Adrenal gland (tissue), 12 donors: ENCODE data around the gene LSS. TPM values are rescaled to one million over a fixed set of nuclear protein-coding genes. Genes with fewer than 3 reads are reported as not detected.

Source experiments
- DNase-seq, 7 donors: peaks; one replicate each; pipeline ENCODE4 v3.0.0-alpha.2; 2019 to 2020
- H3K27ac ChIP-seq, 5 donors: fragments of 200-600 bp; sonication (generic) in 4 of 5; 1 replicate in 3 of 5; 2 replicates in 2 of 5; pipeline versions ENCODE4 v1.5.1 to v1.8.0; 2016 to 2020; ENCODE audit warnings: mild to moderate bottlenecking in 1 of 5
- H3K27me3 ChIP-seq: fragments of 200-600 bp; 2 replicates; pipeline ENCODE4 v1.8.0; 2021
- H3K36me3 ChIP-seq, 2 donors: fragments of 200-600 bp; replicated peaks in 1 of 2; 1 replicate in 1 of 2; 2 replicates in 1 of 2; pipeline versions ENCODE4 v1.5.1 to v1.8.0; 2018 to 2022
- H3K4me1 ChIP-seq, 2 donors: fragments of 200-600 bp; replicated peaks in 1 of 2; 1 replicate in 1 of 2; 2 replicates in 1 of 2; pipeline versions ENCODE4 v1.5.1 to v1.8.0; 2018 to 2021
- H3K4me3 ChIP-seq, 4 donors: fragments of 200-600 bp; sonication (generic) in 3 of 4; one replicate each; pipeline ENCODE4 v1.5.1; 2016 to 2018
- H3K9me3 ChIP-seq, 3 donors: fragments of 200-600 bp; sonication (generic) in 1 of 3; replicated peaks in 1 of 3; 1 replicate in 2 of 3; 2 replicates in 1 of 3; pipeline versions ENCODE4 v1.5.1 to v1.8.0; 2016 to 2021
- CTCF ChIP-seq, 6 experiments: fragments of 450-650 bp in 4 of 6; fragments of 200-600 bp in 2 of 6; sonication (generic) in 1 of 6; IDR thresholded peaks; 1 replicate in 5 of 6; 2 replicates in 1 of 6; pipeline versions ENCODE4 v1.5.1 to v1.8.0; 2016 to 2021; ENCODE audit warnings: antibody characterized with exemption in 6 of 6, mild to moderate bottlenecking in 2 of 6, moderate library complexity in 1 of 6
- POLR2A ChIP-seq, 2 donors: fragments of 450-650 bp; IDR thresholded peaks; one replicate each; pipeline ENCODE4 v1.6.1; 2017; ENCODE audit warnings: antibody characterized with exemption in 2 of 2, mild to moderate bottlenecking in 2 of 2, moderate library complexity in 1 of 2
- WGBS, 4 donors: extraction: QIAGEN DNeasy Blood & Tissue Kit in 2 of 4; methylation state at CpG; one replicate each; pipeline versions ENCODE4 v1.1.5 to v1.1.7; 2013 to 2017; 5-methylcytosine and 5-hydroxymethylcytosine counted together
- intact Hi-C, 2 donors: fragments of 100-400 bp; cut with DNase I; formaldehyde crosslinking; loops; one replicate each; pipeline versions ENCODE4 v1.14.1 to v1.15.0; 2022 to 2023
- polyA plus RNA-seq, 3 donors: library from polyadenylated mRNA; stranded (reverse); fragments of 200-250 nt in 2 of 3; fragments of 350-450 nt in 1 of 3; fragmentation: Illumina TruSeq in 1 of 3; extraction: RNeasy Lipid Tissue Mini Kit (QIAGEN cat#74804) in 1 of 3; gene quantifications; one replicate each; pipeline ENCODE4 v1.2.3, GENCODE V29; 2013 to 2014
- total RNA-seq, 9 donors: library from RNA; depleted of rRNA in 4 of 9; stranded (reverse); fragments of >200 nt in 4 of 9; fragments of 120-200 nt in 1 of 9; fragmentation: NEBNext Ultra II Directional in 1 of 9; extraction: Animal tissue kit (Norgen Biotek cat#: 25700) in 1 of 9; gene quantifications; one replicate each; pipeline versions ENCODE4 v1.1.0 to v1.2.4, GENCODE V29; 2013 to 2023
- donor health status: healthy with polysubstance abuse.
- donor health status: Bipolar disorder and iron deficiency.
- donor health status: DM: yes; HTN: yes; CAD: no.
- donor health status: DM: no; HTN: no; CAD: no.
- donor health status: DM: no; HTN: no; CAD: no.
- donor health status: DM: yes; HTN: yes; CAD: no.

Gene LSS
- total and polyA plus RNA-seq, 12 donors, result 46.3 to 246 (median 79.8) TPM

- intact Hi-C loops, result no loop called here
- Histone ChIP-seq H3K27me3 (no peaks in the 10 kb centered on the region), H3K36me3 (no peaks in the 10 kb centered on the region), H3K4me3 (no peak overlapping the region), H3K4me1 (no peaks in the 10 kb centered on the region), H3K9me3 (no peaks in the 10 kb centered on the region), H3K27ac (no peak overlapping the region)
- DNase-seq, result peak in 2 of 7 donors; percentile 15 to 21
- WGBS, 4 donors, result 92 to 95% (median 94%) methylated on average over 10 to 12 of the region's 12 CpGs
- no peak for TF ChIP-seq POLR2A (IDR thresholded peaks at IDR 0.05)
- no peak for TF ChIP-seq CTCF (IDR thresholded peaks at IDR 0.05)
Measured at GRCh38 chr21:46159390-46159789, 69.2 kb downstream of the LSS start.

- no peaks in the 10 kb centered on the region for H3K9me3 ChIP-seq
- peak in 1 of 7 donors; percentile 36 for DNase-seq
- 93 to 96% (median 93%) methylated on average over 6 to 10 of the region's 10 CpGs for WGBS, 4 donors
- no peaks in the 10 kb centered on the region for H3K27me3 ChIP-seq
- H3K36me3 ChIP-seq, result no peaks in the 10 kb centered on the region
- no peaks in the 10 kb centered on the region for H3K4me1 ChIP-seq
- intact Hi-C loops, result no loop called here
- no peak overlapping the region for H3K4me3 ChIP-seq
- no peak for TF ChIP-seq CTCF (IDR thresholded peaks at IDR 0.05)
- TF ChIP-seq POLR2A (IDR thresholded peaks at IDR 0.05), result no peak
- no peak overlapping the region for H3K27ac ChIP-seq
Measured at GRCh38 chr21:46158666-46159300, 69.8 kb downstream of the LSS start.

- Histone ChIP-seq H3K27ac (no peak overlapping the region), H3K4me1 (peaks cover 6 to 7% of the 10 kb centered on the region in 2 donors), H3K4me3 (no peak overlapping the region), H3K27me3 (no peaks in the 10 kb centered on the region), H3K9me3 (no peaks in the 10 kb centered on the region), H3K36me3 (no peaks in the 10 kb centered on the region)
- TF ChIP-seq CTCF (IDR thresholded peaks at IDR 0.05) (no peak), POLR2A (IDR thresholded peaks at IDR 0.05) (no peak)
- DNase-seq, result peak in 3 of 7 donors; percentile 21 to 49 (median 46)
- 72 to 94% (median 77%) methylated on average over 4 to 15 of the region's 15 CpGs for WGBS, 4 donors
- intact Hi-C loops, result no loop called here
Measured at GRCh38 chr21:46157987-46158451, 70.6 kb downstream of the LSS start.

- no peaks in the 10 kb centered on the region for H3K9me3 ChIP-seq
- H3K4me3 ChIP-seq, result no peak overlapping the region
- peak in 2 of 7 donors; percentile 13 to 38 for DNase-seq
- peaks cover 11 to 12% of the 10 kb centered on the region in 2 donors for H3K4me1 ChIP-seq
- H3K27me3 ChIP-seq, result no peaks in the 10 kb centered on the region
- TF ChIP-seq CTCF (IDR thresholded peaks at IDR 0.05) (no peak), POLR2A (IDR thresholded peaks at IDR 0.05) (no peak)
- H3K27ac ChIP-seq, result no peak overlapping the region
- intact Hi-C loops, result no loop called here
- no peaks in the 10 kb centered on the region for H3K36me3 ChIP-seq
- WGBS, 4 donors, result 87 to 93% (median 89%) methylated on average over 10 to 12 of the region's 12 CpGs
Measured at GRCh38 chr21:46157396-46157986, 71.1 kb downstream of the LSS start.
